Right atrium auricular region (tissue), 2 donors: ENCODE data around the gene NTSR1. TPM values are rescaled to one million over a fixed set of nuclear protein-coding genes. Genes with fewer than 3 reads are reported as not detected.

Experiments
- DNase-seq: peaks from one replicate; pipeline ENCODE4 v3.0.0-alpha.2; 2019; ENCODE audit warnings: low spot score
- H3K27ac ChIP-seq, 2 donors: fragments of 200-600 bp; sonication (generic); 1 replicate in 1 of 2; 2 replicates in 1 of 2; pipeline ENCODE4 v1.5.1; 2016 to 2019
- H3K27me3 ChIP-seq, 2 donors: fragments of 200-600 bp; sonication (generic); one replicate each; pipeline versions ENCODE4 v1.5.1 to v1.6.0; 2017 to 2019
- H3K36me3 ChIP-seq: fragments of 200-600 bp; sonication (generic); one replicate; pipeline ENCODE4 v1.5.1; 2016
- H3K4me1 ChIP-seq, 2 donors: fragments of 200-600 bp; sonication (generic); one replicate each; pipeline versions ENCODE4 v1.5.1 to v1.6.0; 2017 to 2019
- H3K4me3 ChIP-seq, 2 donors: fragments of 200-600 bp; sonication (generic); 1 replicate in 1 of 2; 2 replicates in 1 of 2; pipeline ENCODE4 v1.5.1; 2017 to 2019; ENCODE audit warnings: mild to moderate bottlenecking in 1 of 2, moderate library complexity in 1 of 2
- H3K9me3 ChIP-seq, 2 donors: fragments of 200-600 bp; sonication (generic); one replicate each; pipeline ENCODE4 v1.5.1; 2019
- total RNA-seq, 2 donors: library from RNA; depleted of rRNA; stranded (reverse); fragments of >200 nt; gene quantifications; one replicate each; pipeline ENCODE4 v1.1.0, GENCODE V29; 2016
- TF ChIP-seq, protein P1 (sequence below), 2 donors: fragments of 200-600 bp; sonication (generic); IDR thresholded peaks; one replicate each; pipeline ENCODE4 v1.5.1; 2019; ENCODE audit warnings: antibody characterized with exemption in 2 of 2

The NTSR1 gene
- total RNA-seq, 2 donors from 2014 or later: 0.43 TPM; not detected in 1

GRCh38 chr20:62761759-62762131, 53.1 kb downstream of the NTSR1 start:
- no peaks in the 10 kb centered on the region for H3K36me3 ChIP-seq
- no peak overlapping the region for H3K27ac ChIP-seq
- no peaks in the 10 kb centered on the region for H3K4me1 ChIP-seq
- TF ChIP-seq, protein P1, sequence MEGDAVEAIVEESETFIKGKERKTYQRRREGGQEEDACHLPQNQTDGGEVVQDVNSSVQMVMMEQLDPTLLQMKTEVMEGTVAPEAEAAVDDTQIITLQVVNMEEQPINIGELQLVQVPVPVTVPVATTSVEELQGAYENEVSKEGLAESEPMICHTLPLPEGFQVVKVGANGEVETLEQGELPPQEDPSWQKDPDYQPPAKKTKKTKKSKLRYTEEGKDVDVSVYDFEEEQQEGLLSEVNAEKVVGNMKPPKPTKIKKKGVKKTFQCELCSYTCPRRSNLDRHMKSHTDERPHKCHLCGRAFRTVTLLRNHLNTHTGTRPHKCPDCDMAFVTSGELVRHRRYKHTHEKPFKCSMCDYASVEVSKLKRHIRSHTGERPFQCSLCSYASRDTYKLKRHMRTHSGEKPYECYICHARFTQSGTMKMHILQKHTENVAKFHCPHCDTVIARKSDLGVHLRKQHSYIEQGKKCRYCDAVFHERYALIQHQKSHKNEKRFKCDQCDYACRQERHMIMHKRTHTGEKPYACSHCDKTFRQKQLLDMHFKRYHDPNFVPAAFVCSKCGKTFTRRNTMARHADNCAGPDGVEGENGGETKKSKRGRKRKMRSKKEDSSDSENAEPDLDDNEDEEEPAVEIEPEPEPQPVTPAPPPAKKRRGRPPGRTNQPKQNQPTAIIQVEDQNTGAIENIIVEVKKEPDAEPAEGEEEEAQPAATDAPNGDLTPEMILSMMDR (IDR thresholded peaks at IDR 0.05): no peak
- no peak overlapping the region for H3K4me3 ChIP-seq
- DNase-seq: no peak
- no peaks in the 10 kb centered on the region for H3K9me3 ChIP-seq
- no peaks in the 10 kb centered on the region for H3K27me3 ChIP-seq

DNA sequence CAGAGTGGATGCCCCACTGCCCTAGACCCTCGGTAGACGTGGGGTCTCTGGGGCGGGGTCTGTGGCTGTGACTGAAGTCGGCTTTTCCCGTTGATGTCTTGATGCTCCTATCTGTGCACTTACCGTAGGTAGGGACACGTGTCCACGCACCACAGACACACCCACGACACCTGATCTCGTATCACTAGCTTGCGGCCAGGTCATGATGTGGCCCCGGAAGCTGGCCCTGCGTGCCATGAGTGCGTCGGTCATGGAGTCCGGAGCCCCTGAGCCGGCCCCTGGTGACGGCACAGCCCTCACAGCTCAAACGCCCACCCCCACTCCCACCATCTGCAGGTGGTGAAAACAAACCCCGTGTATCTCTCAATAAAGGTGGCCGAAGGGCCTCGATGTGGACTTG, 53.7 kb downstream of the NTSR1 start:
- Histone ChIP-seq H3K4me1 (no peaks in the 10 kb centered on the region), H3K27ac (no peak overlapping the region), H3K4me3 (no peak overlapping the region), H3K9me3 (no peaks in the 10 kb centered on the region), H3K36me3 (no peaks in the 10 kb centered on the region), H3K27me3 (no peaks in the 10 kb centered on the region)
- TF ChIP-seq, protein P1 (IDR thresholded peaks at IDR 0.05): no peak
- DNase-seq: no peak

GRCh38 chr20:62762801-62763368, 54.2 kb downstream of the NTSR1 start:
- TF ChIP-seq, protein P1 (IDR thresholded peaks at IDR 0.05): no peak
- H3K27me3 ChIP-seq: no peaks in the 10 kb centered on the region
- DNase-seq: no peak
- H3K4me3 ChIP-seq: no peak overlapping the region
- no peak overlapping the region for H3K27ac ChIP-seq
- no peaks in the 10 kb centered on the region for H3K9me3 ChIP-seq
- H3K4me1 ChIP-seq: no peaks in the 10 kb centered on the region
- no peaks in the 10 kb centered on the region for H3K36me3 ChIP-seq

- no peak for DNase-seq
- TF ChIP-seq, protein P1 (IDR thresholded peaks at IDR 0.05): no peak
- Histone ChIP-seq H3K27me3 (no peaks in the 10 kb centered on the region), H3K27ac (no peak overlapping the region), H3K4me1 (no peaks in the 10 kb centered on the region), H3K4me3 (no peak overlapping the region), H3K36me3 (no peaks in the 10 kb centered on the region), H3K9me3 (no peaks in the 10 kb centered on the region)
Observed at GRCh38 chr20:62763404-62763803, 54.8 kb downstream of the NTSR1 start.

- TF ChIP-seq, protein P1 (IDR thresholded peaks at IDR 0.05): no peak
- Histone ChIP-seq H3K27me3 (no peaks in the 10 kb centered on the region), H3K36me3 (no peaks in the 10 kb centered on the region), H3K4me3 (no peak overlapping the region), H3K4me1 (no peaks in the 10 kb centered on the region), H3K9me3 (no peaks in the 10 kb centered on the region), H3K27ac (no peak overlapping the region)
- DNase-seq: no peak
Observed at GRCh38 chr20:62764156-62764935, 55.7 kb downstream of the NTSR1 start.
